WTC11 (cell line): ENCODE measurements around the gene CACNA1B. TPM values are rescaled to one million over a fixed set of nuclear protein-coding genes. Genes with fewer than 3 reads are reported as not detected.

ENCODE experiments used
- ATAC-seq: fragments of 200-7000 bp; cut with Tn5 transposase; 2 replicates; pipeline ENCODE4 v1.10.0; 2021; ENCODE audit warnings: mild to moderate bottlenecking, moderate library complexity
- CTCF ChIA-PET: fragments of 300-600 bp; sonication (Branson Sonifier 250); formaldehyde crosslinking; loops from one replicate; lab custom pipeline; 2021; ENCODE audit warnings: antibody characterized with exemption; lab: Charles Lee
- POLR2A ChIA-PET: fragments of 350-600 bp; sonication (Branson Sonifier 250); formaldehyde crosslinking; loops from one replicate; lab custom pipeline; 2021; ENCODE audit warnings: antibody characterized with exemption; lab: Charles Lee
- DNase-seq: peaks from one replicate; pipeline ENCODE4 v3.0.0; 2021; ENCODE audit warnings: low spot score
- H3K27ac Mint-ChIP-seq: 2 replicates; pipeline ENCODE4 v1.8.0; 2021; ENCODE audit warnings: mixed read lengths
- H3K27me3 Mint-ChIP-seq: 2 replicates; pipeline ENCODE4 v1.8.0; 2021; ENCODE audit warnings: low read depth, mild to moderate bottlenecking, moderate library complexity, mixed read lengths
- H3K36me3 Mint-ChIP-seq: 2 replicates; pipeline ENCODE4 v1.8.0; 2021; ENCODE audit warnings: mixed read lengths
- H3K4me1 Mint-ChIP-seq: 2 replicates; pipeline ENCODE4 v1.8.0; 2022; ENCODE audit warnings: mixed read lengths
- H3K4me3 Mint-ChIP-seq: 2 replicates; pipeline ENCODE4 v1.8.0; 2021; ENCODE audit warnings: mild to moderate bottlenecking, moderate library complexity, mixed read lengths
- H3K9me3 Mint-ChIP-seq: 2 replicates; pipeline ENCODE4 v1.8.0; 2021; ENCODE audit warnings: mixed read lengths
- ARID4B ChIP-seq: sonication (generic); formaldehyde crosslinking; IDR thresholded peaks from 2 replicates; pipeline ENCODE4 v1.8.0; 2023; ENCODE audit warnings: missing genetic modification reagents, mild to moderate bottlenecking, borderline replicate concordance
- ATF2 ChIP-seq: sonication (generic); formaldehyde crosslinking; IDR thresholded peaks from 2 replicates; pipeline ENCODE4 v1.8.1; 2022; ENCODE audit warnings: low read depth, missing genetic modification reagents, borderline replicate concordance
- EMX1 ChIP-seq: fragments of 250-450 bp; sonication (Bioruptor Pico); IDR thresholded peaks from 2 replicates; pipeline ENCODE4 v1.8.0; 2021; ENCODE audit warnings: mild to moderate bottlenecking
- FOXJ3 ChIP-seq: sonication (generic); formaldehyde crosslinking; IDR thresholded peaks from 2 replicates; pipeline ENCODE4 v1.9.0; 2021; ENCODE audit warnings: missing genetic modification reagents, mild to moderate bottlenecking, borderline replicate concordance
- JAZF1 ChIP-seq: fragments of 250-450 bp; sonication (Bioruptor Pico); IDR thresholded peaks from 2 replicates; pipeline ENCODE4 v1.9.0; 2021; ENCODE audit warnings: moderate library complexity, mild to moderate bottlenecking, inconsistent platforms
- MXD4 ChIP-seq: fragments of 250-450 bp; sonication (Bioruptor Pico); IDR thresholded peaks from 2 replicates; pipeline ENCODE4 v1.8.0; 2021; ENCODE audit warnings: mild to moderate bottlenecking, moderate library complexity, borderline replicate concordance
- PRRX2 ChIP-seq: fragments of 250-450 bp; sonication (Bioruptor Pico); IDR thresholded peaks from 2 replicates; pipeline ENCODE4 v1.8.0; 2021; ENCODE audit warnings: mild to moderate bottlenecking
- RELA ChIP-seq: sonication (generic); formaldehyde crosslinking; IDR thresholded peaks from 2 replicates; pipeline ENCODE4 v1.8.1; 2022; ENCODE audit warnings: missing genetic modification reagents, mild to moderate bottlenecking, borderline replicate concordance
- SMAD4 ChIP-seq: sonication (generic); formaldehyde crosslinking; IDR thresholded peaks from 2 replicates; pipeline ENCODE4 v1.8.0; 2022; ENCODE audit warnings: mild to moderate bottlenecking, missing genetic modification reagents
- SP1 ChIP-seq: sonication (generic); formaldehyde crosslinking; conservative IDR thresholded peaks from 2 replicates; pipeline ENCODE4 v1.8.1; 2022; ENCODE audit warnings: missing genetic modification reagents
- TEAD1 ChIP-seq: sonication (generic); formaldehyde crosslinking; IDR thresholded peaks from 2 replicates; pipeline ENCODE4 v1.8.0; 2022; ENCODE audit warnings: mild to moderate bottlenecking, missing genetic modification reagents
- ZBTB21 ChIP-seq: sonication (generic); formaldehyde crosslinking; IDR thresholded peaks from 2 replicates; pipeline ENCODE4 v1.8.1; 2023; ENCODE audit warnings: mild to moderate bottlenecking, missing genetic modification reagents, borderline replicate concordance
- ZMAT4 ChIP-seq: fragments of 250-450 bp; sonication (Bioruptor Pico); IDR thresholded peaks from 2 replicates; pipeline ENCODE4 v1.9.0; 2021; ENCODE audit warnings: mild to moderate bottlenecking
- ZNF121 ChIP-seq: sonication (generic); formaldehyde crosslinking; IDR thresholded peaks from 2 replicates; pipeline ENCODE4 v1.8.0; 2023; ENCODE audit warnings: missing genetic modification reagents
- ZNF263 ChIP-seq: sonication (generic); formaldehyde crosslinking; IDR thresholded peaks from 2 replicates; pipeline ENCODE4 v1.8.1; 2022; ENCODE audit warnings: low read depth, mild to moderate bottlenecking, moderate library complexity, missing genetic modification reagents
- ZNF281 ChIP-seq: sonication (generic); formaldehyde crosslinking; IDR thresholded peaks from 2 replicates; pipeline ENCODE4 v1.8.0; 2023; ENCODE audit warnings: mild to moderate bottlenecking, missing genetic modification reagents
- ZNF423 ChIP-seq: fragments of 250-450 bp; sonication (Bioruptor Pico); IDR thresholded peaks from 2 replicates; pipeline ENCODE4 v2.1.2; 2022; ENCODE audit warnings: mild to moderate bottlenecking, moderate library complexity
- ZNF512 ChIP-seq: sonication (generic); formaldehyde crosslinking; IDR thresholded peaks from 2 replicates; pipeline ENCODE4 v1.8.1; 2022; ENCODE audit warnings: missing genetic modification reagents, borderline replicate concordance
- ZNF671 ChIP-seq: fragments of 250-450 bp; sonication (Bioruptor Pico); IDR thresholded peaks from 2 replicates; pipeline ENCODE4 v1.8.0; 2021; ENCODE audit warnings: mild to moderate bottlenecking
- total RNA-seq: library from RNA; stranded (reverse); gene quantifications from 3 replicates; pipeline ENCODE4 v1.2.3, GENCODE V29; 2021

CACNA1B gene
- total RNA-seq, 1 experiment from 2014 or later: 8.4 TPM

GRCh38 chr9:137988701-137989100 lies 111.1 kb downstream of the CACNA1B start:
- ATAC-seq (no peak), DNase-seq (no peak)
- no peak overlapping the region for H3K27ac Mint-ChIP-seq
- peaks cover 64% of the 10 kb centered on the region for H3K9me3 Mint-ChIP-seq
- CTCF ChIA-PET: no interaction called here
- TF ChIP-seq ZNF263 (CRISPR knock-in tag): no peak
- TF ChIP-seq JAZF1 (CRISPR knock-in tag): no peak
- TF ChIP-seq ZNF121: no peak
- TF ChIP-seq TEAD1 (CRISPR knock-in tag): no peak
- TF ChIP-seq SMAD4: no peak
- no peak for TF ChIP-seq EMX1 (CRISPR knock-in tag)
- TF ChIP-seq MXD4 (CRISPR knock-in tag): no peak
- no peak for TF ChIP-seq ZNF512 (CRISPR knock-in tag)
- no peak for TF ChIP-seq ATF2
- TF ChIP-seq ZMAT4 (CRISPR knock-in tag): no peak
- TF ChIP-seq ZBTB21 (CRISPR knock-in tag): no peak
- TF ChIP-seq ARID4B (CRISPR knock-in tag): no peak
- H3K36me3 Mint-ChIP-seq: peaks cover 85% of the 10 kb centered on the region
- H3K27me3 Mint-ChIP-seq: peaks cover 16% of the 10 kb centered on the region; the same call in 1 of the 2 replicates
- no peak overlapping the region for H3K4me3 Mint-ChIP-seq
- peaks cover 4% of the 10 kb centered on the region; the same call in 1 of the 2 replicates for H3K4me1 Mint-ChIP-seq
- POLR2A ChIA-PET: no interaction called here

GRCh38 chr9:137989156-137989555 lies 111.6 kb downstream of the CACNA1B start:
- Mint-ChIP-seq H3K4me1 (peaks cover 4% of the 10 kb centered on the region; the same call in 1 of the 2 replicates), H3K27me3 (peaks cover 16% of the 10 kb centered on the region; the same call in 1 of the 2 replicates), H3K9me3 (peaks cover 68% of the 10 kb centered on the region), H3K36me3 (peaks cover 89% of the 10 kb centered on the region), H3K4me3 (no peak overlapping the region), H3K27ac (no peak overlapping the region)
- DNase-seq: no peak
- ATAC-seq: no peak
- CTCF ChIA-PET: no interaction called here
- POLR2A ChIA-PET: no interaction called here
- TF ChIP-seq SP1 (CRISPR knock-in tag) (no peak), ZNF281 (CRISPR knock-in tag) (no peak), ZNF671 (CRISPR knock-in tag) (no peak), FOXJ3 (CRISPR knock-in tag) (no peak), RELA (no peak), PRRX2 (no peak), ZNF423 (no peak), ARID4B (CRISPR knock-in tag) (no peak)
